Measurements from ENCODE around the gene CDCP1. TPM values are rescaled to one million over a fixed set of nuclear protein-coding genes. Genes with fewer than 3 reads are reported as not detected.
A peak's percentile ranks its signal among the peaks of the same experiment; 100 is the strongest.

CDCP1 gene
- polyA plus RNA-seq, 3 donors, result 0.42 to 1.3 (median 0.52) TPM

GRCh38 chr3:45127130-45127822, 18.9 kb downstream of the CDCP1 start:
- TF ChIP-seq CTCF (IDR thresholded peaks at IDR 0.05), result no peak
- peaks cover 37% of the 10 kb centered on the region for H3K4me1 Mint-ChIP-seq
- Histone ChIP-seq H3K36me3 (replicated peaks in 1 of 2; ENCODE audit: control insufficient read depth in 1 of 2, insufficient read depth in 2 of 2, low read length in 2 of 2) (no peaks in the 10 kb centered on the region), H3K9ac (ENCODE audit: insufficient read depth, low read length, poor library complexity, severe bottlenecking) (no peak overlapping the region), H3K4me3 (replicated peaks in 1 of 3; ENCODE audit: low read depth in 2 of 3, low read length in 3 of 3) (no peak overlapping the region), H3K9me3 (replicated peaks in 1 of 2; ENCODE audit: control insufficient read depth in 1 of 2, insufficient read depth in 1 of 2, low read length in 2 of 2) (no peaks in the 10 kb centered on the region), H3K27ac (ENCODE audit: low read depth in 1 of 2, low read length in 2 of 2) (peak overlapping the region in 1 of 2 donors; percentile 3), H3K4me1 (ENCODE audit: control insufficient read depth in 1 of 2, insufficient read depth in 2 of 2, low read length in 2 of 2) (peaks cover 11 to 38% of the 10 kb centered on the region in 2 donors), H3K79me2 (ENCODE audit: insufficient read depth, low read length) (no peaks in the 10 kb centered on the region), H3K4me2 (replicated peaks; ENCODE audit: extremely low read depth, low read length, poor library complexity, severe bottlenecking) (no peak overlapping the region), H4K20me1 (ENCODE audit: insufficient read depth, low read length) (no peaks in the 10 kb centered on the region), H2AFZ (ENCODE audit: insufficient read depth, low read depth, low read length, poor library complexity, severe bottlenecking) (no peak overlapping the region), H3K27me3 (ENCODE audit: control insufficient read depth in 2 of 2, insufficient read depth in 2 of 2, low read length in 2 of 2) (no peaks in the 10 kb centered on the region)
- intact Hi-C loops (cut with micrococcal nuclease), result no loop called here
- H3K4me3 Mint-ChIP-seq, result no peak overlapping the region
- H3K36me3 Mint-ChIP-seq, result peaks cover 0 to 5% of the 10 kb centered on the region in 2 donors
- DNase-seq, result peak in 1 of 3 donors; percentile 60
- peaks cover 0 to 3% (median 1%) of the 10 kb centered on the region in 3 donors for H3K27me3 Mint-ChIP-seq (ENCODE audit: low read depth in 3 of 3)
- H3K27ac Mint-ChIP-seq, result peak overlapping the region in 4 of 7 donors; percentile 21 to 71 (median 47)
- 90% methylated on average over 3 of the region's 3 CpGs for WGBS (ENCODE audit: insufficient coverage)
- H3K9me3 Mint-ChIP-seq, result peaks cover 0 to 3% (median 0%) of the 10 kb centered on the region in 7 donors

- no peaks in the 10 kb centered on the region for H3K79me2 ChIP-seq (ENCODE audit: insufficient read depth, low read length)
These were observed 19.4 kb downstream of the CDCP1 start for GRCh38 chr3:45126730-45127129.

More at GRCh38 chr3:45126730-45127129, 19.4 kb downstream of the CDCP1 start:
- peaks cover 0 to 3% (median 1%) of the 10 kb centered on the region in 3 donors for H3K27me3 Mint-ChIP-seq (ENCODE audit: low read depth in 3 of 3)
- H3K4me1 Mint-ChIP-seq, result peaks cover 37% of the 10 kb centered on the region
- WGBS (ENCODE audit: insufficient coverage), result no CpG with 5 or more reads among the region's 6 CpGs
- no peak for TF ChIP-seq CTCF (IDR thresholded peaks at IDR 0.05)
- no peaks in the 10 kb centered on the region for H4K20me1 ChIP-seq (ENCODE audit: insufficient read depth, low read length)
- H3K9ac ChIP-seq (ENCODE audit: insufficient read depth, low read length, poor library complexity, severe bottlenecking), result no peak overlapping the region
- H3K4me3 ChIP-seq (replicated peaks in 1 of 3; ENCODE audit: low read depth in 2 of 3, low read length in 3 of 3), result no peak overlapping the region
- peak overlapping the region in 1 of 7 donors; percentile 71 for H3K27ac Mint-ChIP-seq
- peak overlapping the region in 1 of 2 donors; percentile 3 for H3K27ac ChIP-seq (ENCODE audit: low read depth in 1 of 2, low read length in 2 of 2)
- DNase-seq, result peak in 2 of 3 donors; percentile 32 to 53
- H3K27me3 ChIP-seq (ENCODE audit: control insufficient read depth in 2 of 2, insufficient read depth in 2 of 2, low read length in 2 of 2), result no peaks in the 10 kb centered on the region
- peaks cover 0 to 5% of the 10 kb centered on the region in 2 donors for H3K36me3 Mint-ChIP-seq
- H3K36me3 ChIP-seq (replicated peaks in 1 of 2; ENCODE audit: control insufficient read depth in 1 of 2, insufficient read depth in 2 of 2, low read length in 2 of 2), result no peaks in the 10 kb centered on the region
- no peak overlapping the region for H3K4me2 ChIP-seq (replicated peaks; ENCODE audit: extremely low read depth, low read length, poor library complexity, severe bottlenecking)
- intact Hi-C loops (cut with micrococcal nuclease), result no loop called here
- no peak overlapping the region for H2AFZ ChIP-seq (ENCODE audit: insufficient read depth, low read depth, low read length, poor library complexity, severe bottlenecking)
- H3K9me3 ChIP-seq (replicated peaks in 1 of 2; ENCODE audit: control insufficient read depth in 1 of 2, insufficient read depth in 1 of 2, low read length in 2 of 2), result no peaks in the 10 kb centered on the region
- peaks cover 11 to 38% of the 10 kb centered on the region in 2 donors for H3K4me1 ChIP-seq (ENCODE audit: control insufficient read depth in 1 of 2, insufficient read depth in 2 of 2, low read length in 2 of 2)
- H3K9me3 Mint-ChIP-seq, result peaks cover 0 to 3% (median 0%) of the 10 kb centered on the region in 7 donors
- H3K4me3 Mint-ChIP-seq, result no peak overlapping the region
